Activated CD4-positive, alpha-beta T cell treated with anti-CD3 and anti-CD28 coated beads, Interleukin-2, amount 10 ng/mL, durations not matched to agents 7 days and 5 days (primary cell): ENCODE measurements around the gene PTPRM. TPM values are rescaled to one million over a fixed set of nuclear protein-coding genes. Genes with fewer than 3 reads are reported as not detected.

Source experiments
- CTCF ChIA-PET: fragments of 350-600 bp; sonication (Branson Sonifier 250); formaldehyde crosslinking; loops from one replicate; lab custom pipeline; 2021; ENCODE audit warnings: antibody characterized with exemption; lab: Charles Lee
- POLR2A ChIA-PET: fragments of 350-600 bp; sonication (Branson Sonifier 250); formaldehyde crosslinking; loops from one replicate; lab custom pipeline; 2021; ENCODE audit warnings: antibody characterized with exemption; lab: Charles Lee
- DNase-seq: peaks from one replicate; pipeline ENCODE4 v3.0.0-alpha.2; 2020
- H3K27ac Mint-ChIP-seq: one replicate; pipeline ENCODE4 v1.8.0; 2021; ENCODE audit warnings: mild to moderate bottlenecking, moderate library complexity, mixed read lengths
- H3K27me3 Mint-ChIP-seq: one replicate; pipeline ENCODE4 v1.8.0; 2021; ENCODE audit warnings: mixed read lengths
- H3K36me3 Mint-ChIP-seq: one replicate; pipeline ENCODE4 v1.8.0; 2021; ENCODE audit warnings: low read depth, mixed read lengths
- H3K4me1 Mint-ChIP-seq: one replicate; pipeline ENCODE4 v1.8.0; 2021; ENCODE audit warnings: mixed read lengths
- H3K4me3 Mint-ChIP-seq: one replicate; pipeline ENCODE4 v1.8.0; 2021; ENCODE audit warnings: mild to moderate bottlenecking, moderate library complexity, mixed read lengths
- H3K9me3 Mint-ChIP-seq: one replicate; pipeline ENCODE4 v1.8.0; 2021; ENCODE audit warnings: mixed read lengths
- total RNA-seq, 2 experiments: library from RNA; stranded (reverse); gene quantifications; one replicate each; pipeline ENCODE4 v1.2.3, GENCODE V29; 2021

The PTPRM gene
- total RNA-seq, 2 experiments from 2014 or later = 5.1 to 10.5 TPM

DNA sequence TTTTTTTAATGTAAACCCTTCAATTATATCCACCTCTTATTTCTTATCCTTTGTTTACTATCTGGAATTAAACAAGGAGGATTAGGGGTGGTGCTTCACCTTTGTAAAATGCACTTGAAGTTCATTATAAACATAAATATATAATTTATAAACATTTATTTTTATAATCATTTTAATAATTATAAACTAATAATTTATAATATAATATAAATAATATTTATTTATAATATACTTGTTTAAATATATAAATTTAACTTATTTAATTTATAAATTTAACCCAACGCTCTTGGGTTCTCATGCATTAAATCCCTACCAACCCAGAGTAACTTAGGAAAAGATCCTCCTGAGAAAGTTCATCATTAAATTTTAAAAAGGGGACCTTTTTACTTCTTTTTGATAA lies 452.5 kb downstream of the PTPRM start:
- POLR2A ChIA-PET = no interaction called here
- H3K27me3 Mint-ChIP-seq = no peaks in the 10 kb centered on the region

DNA sequence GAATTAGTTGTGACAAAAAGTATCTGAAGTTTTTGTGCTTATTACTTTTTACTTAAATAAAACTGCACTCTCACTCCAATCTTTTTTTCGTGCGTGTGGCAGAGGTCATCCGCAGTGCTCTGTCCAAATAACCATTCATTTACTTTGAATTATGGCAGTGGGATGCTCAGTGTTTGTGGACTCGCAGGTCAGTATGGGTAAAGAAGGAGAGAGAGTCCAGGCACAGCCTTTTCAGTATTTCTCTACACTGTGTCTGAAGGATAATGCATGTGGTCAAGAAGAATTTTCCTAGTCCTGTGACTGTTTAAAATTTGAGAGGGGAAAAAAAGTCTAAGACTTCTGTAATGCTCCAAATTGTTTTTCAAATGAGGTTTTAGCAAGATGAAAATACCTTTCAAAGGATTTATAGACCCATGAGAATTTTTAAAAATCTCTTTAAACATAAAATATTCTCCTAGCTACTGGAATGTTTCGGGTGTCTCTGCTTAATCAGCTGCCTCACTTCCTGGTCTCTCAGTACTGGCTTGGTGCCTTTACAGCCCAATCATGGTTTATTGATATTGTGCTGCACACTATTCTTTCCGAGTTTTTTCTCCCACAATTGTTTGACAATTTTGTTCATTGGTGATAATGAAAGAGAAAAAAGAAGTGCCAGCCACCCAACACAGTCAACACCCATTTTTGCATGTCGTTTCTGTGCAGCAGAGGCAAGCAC lies 453.2 kb downstream of the PTPRM start:
- H3K4me3 Mint-ChIP-seq = no peak overlapping the region
- no peak overlapping the region for H3K27ac Mint-ChIP-seq
- no peaks in the 10 kb centered on the region for H3K36me3 Mint-ChIP-seq
- CTCF ChIA-PET = no interaction called here
- H3K27me3 Mint-ChIP-seq = no peaks in the 10 kb centered on the region
- POLR2A ChIA-PET = no interaction called here
- DNase-seq = no peak
- H3K4me1 Mint-ChIP-seq = no peaks in the 10 kb centered on the region
- H3K9me3 Mint-ChIP-seq = no peaks in the 10 kb centered on the region

More for the DNA sequence above, 452.5 kb downstream of the PTPRM start:
- no peaks in the 10 kb centered on the region for H3K36me3 Mint-ChIP-seq
- no peaks in the 10 kb centered on the region for H3K9me3 Mint-ChIP-seq
- CTCF ChIA-PET = no interaction called here
- H3K4me3 Mint-ChIP-seq = no peak overlapping the region
- DNase-seq = no peak
- H3K4me1 Mint-ChIP-seq = no peaks in the 10 kb centered on the region
- H3K27ac Mint-ChIP-seq = no peak overlapping the region

- ChIA-PET POLR2A (no interaction called here), CTCF (no interaction called here)
- Mint-ChIP-seq H3K4me1 (no peaks in the 10 kb centered on the region), H3K27ac (no peak overlapping the region), H3K36me3 (no peaks in the 10 kb centered on the region), H3K9me3 (no peaks in the 10 kb centered on the region), H3K27me3 (no peaks in the 10 kb centered on the region), H3K4me3 (no peak overlapping the region)
- no peak for DNase-seq
Measured at GRCh38 chr18:8029061-8029460, 461.9 kb downstream of the PTPRM start.

GRCh38 chr18:8029731-8030130 lies 462.6 kb downstream of the PTPRM start:
- Mint-ChIP-seq H3K27ac (no peak overlapping the region), H3K4me1 (no peaks in the 10 kb centered on the region), H3K4me3 (no peak overlapping the region), H3K27me3 (no peaks in the 10 kb centered on the region), H3K36me3 (no peaks in the 10 kb centered on the region), H3K9me3 (peaks cover 2% of the 10 kb centered on the region)
- ChIA-PET POLR2A (no interaction called here), CTCF (no interaction called here)
- DNase-seq = no peak

- H3K27ac Mint-ChIP-seq = no peak overlapping the region
- H3K9me3 Mint-ChIP-seq = peaks cover 2% of the 10 kb centered on the region
- no peaks in the 10 kb centered on the region for H3K27me3 Mint-ChIP-seq
- H3K4me3 Mint-ChIP-seq = no peak overlapping the region
- CTCF ChIA-PET = no interaction called here
- H3K4me1 Mint-ChIP-seq = no peaks in the 10 kb centered on the region
- no peaks in the 10 kb centered on the region for H3K36me3 Mint-ChIP-seq
- DNase-seq = no peak
- POLR2A ChIA-PET = no interaction called here
Measured at GRCh38 chr18:8030201-8030600, 463.1 kb downstream of the PTPRM start.

GRCh38 chr18:8031496-8031895 lies 464.4 kb downstream of the PTPRM start:
- no peaks in the 10 kb centered on the region for H3K27me3 Mint-ChIP-seq
- H3K4me1 Mint-ChIP-seq = no peaks in the 10 kb centered on the region
- no peak overlapping the region for H3K27ac Mint-ChIP-seq
- POLR2A ChIA-PET = no interaction called here
- H3K36me3 Mint-ChIP-seq = no peaks in the 10 kb centered on the region
- H3K4me3 Mint-ChIP-seq = no peak overlapping the region
- CTCF ChIA-PET = no interaction called here
- DNase-seq = no peak
- H3K9me3 Mint-ChIP-seq = peaks cover 2% of the 10 kb centered on the region

- no peak for DNase-seq
- Mint-ChIP-seq H3K27me3 (no peaks in the 10 kb centered on the region), H3K4me1 (peaks cover 2% of the 10 kb centered on the region), H3K36me3 (no peaks in the 10 kb centered on the region), H3K4me3 (no peak overlapping the region), H3K27ac (no peak overlapping the region), H3K9me3 (peaks cover 2% of the 10 kb centered on the region)
- POLR2A ChIA-PET = no interaction called here
- CTCF ChIA-PET = no interaction called here
Measured at GRCh38 chr18:8034674-8035073, 467.6 kb downstream of the PTPRM start.

DNA sequence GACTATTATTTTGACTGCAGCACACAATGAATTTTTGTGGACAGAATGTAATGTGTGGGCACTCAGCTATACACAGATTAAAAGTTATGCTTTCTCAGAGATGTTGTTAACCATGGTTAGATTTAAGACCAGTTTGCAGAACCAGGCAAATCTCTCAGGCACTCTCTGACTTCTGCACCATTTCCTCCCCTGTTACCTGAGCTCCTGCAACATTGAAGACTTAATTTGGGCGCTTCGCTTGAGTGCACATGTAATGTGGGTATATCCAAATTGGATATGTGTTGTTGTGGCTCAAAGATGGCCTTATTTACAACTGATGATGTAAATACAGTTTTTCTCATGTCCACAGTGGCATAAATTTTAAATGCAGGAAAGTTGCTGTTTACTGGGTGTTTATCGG lies 469.4 kb downstream of the PTPRM start:
- no peak for DNase-seq
- POLR2A ChIA-PET = no interaction called here
- Mint-ChIP-seq H3K27me3 (no peaks in the 10 kb centered on the region), H3K36me3 (no peaks in the 10 kb centered on the region), H3K27ac (no peak overlapping the region), H3K4me1 (peaks cover 2% of the 10 kb centered on the region), H3K9me3 (peaks cover 2% of the 10 kb centered on the region), H3K4me3 (no peak overlapping the region)
- CTCF ChIA-PET = no interaction called here

DNA sequence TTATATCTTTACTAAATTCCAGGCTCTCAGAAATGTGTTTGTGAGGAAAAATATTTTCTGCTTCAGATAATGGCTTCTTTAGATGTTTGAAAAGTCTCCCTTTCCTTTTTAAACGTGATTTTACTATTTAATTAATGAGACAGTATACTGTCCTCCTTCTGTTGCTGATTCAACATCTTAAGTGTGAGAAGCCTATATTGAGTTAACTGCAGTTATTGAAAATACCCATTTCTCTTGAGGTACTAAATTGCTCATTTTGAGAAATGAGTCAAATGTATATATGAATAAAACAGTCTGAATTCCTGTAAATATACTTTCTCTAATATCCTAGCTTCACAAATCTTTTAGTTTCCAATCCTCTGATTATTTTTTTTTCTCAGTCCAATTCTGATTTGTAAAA lies 470.2 kb downstream of the PTPRM start:
- POLR2A ChIA-PET = no interaction called here
- Mint-ChIP-seq H3K4me3 (no peak overlapping the region), H3K4me1 (peaks cover 2% of the 10 kb centered on the region), H3K27ac (no peak overlapping the region), H3K36me3 (no peaks in the 10 kb centered on the region), H3K9me3 (peaks cover 2% of the 10 kb centered on the region), H3K27me3 (no peaks in the 10 kb centered on the region)
- DNase-seq = no peak
- CTCF ChIA-PET = no interaction called here

GRCh38 chr18:8040021-8040420 lies 472.9 kb downstream of the PTPRM start:
- Mint-ChIP-seq H3K4me3 (no peak overlapping the region), H3K27ac (no peak overlapping the region), H3K4me1 (peaks cover 2% of the 10 kb centered on the region), H3K36me3 (no peaks in the 10 kb centered on the region), H3K27me3 (no peaks in the 10 kb centered on the region), H3K9me3 (no peaks in the 10 kb centered on the region)
- no peak for DNase-seq
- ChIA-PET CTCF (no interaction called here), POLR2A (no interaction called here)

DNA sequence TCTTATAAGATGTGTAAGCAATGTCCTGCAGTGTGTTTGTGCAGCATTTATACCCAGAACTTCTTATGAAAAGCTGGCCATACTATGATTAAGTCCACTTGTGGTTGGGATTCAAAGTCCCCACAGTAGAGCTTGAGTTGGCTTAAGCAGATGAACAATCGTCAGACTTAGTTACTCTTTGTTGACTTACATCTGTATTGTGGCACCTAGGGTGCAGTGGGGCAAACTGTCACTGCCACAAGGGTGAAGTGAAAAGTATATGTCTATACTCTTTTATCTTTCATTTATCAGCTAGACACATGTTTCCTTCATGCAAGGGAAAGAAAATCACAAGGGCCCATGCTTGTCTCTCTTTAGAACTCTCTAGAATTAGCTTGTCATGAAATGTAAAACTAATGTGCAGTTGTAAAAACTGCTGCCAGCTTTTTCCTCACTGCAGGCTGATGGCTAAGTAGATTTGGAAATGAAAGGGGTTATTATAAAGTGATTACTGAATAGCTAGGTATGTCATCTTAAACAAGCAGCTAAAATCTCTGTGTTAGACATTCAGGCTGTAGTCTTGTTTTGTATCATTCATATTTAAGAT lies 474.5 kb downstream of the PTPRM start:
- ChIA-PET POLR2A (no interaction called here), CTCF (no interaction called here)
- no peaks in the 10 kb centered on the region for H3K27me3 Mint-ChIP-seq
- H3K9me3 Mint-ChIP-seq = no peaks in the 10 kb centered on the region
- peaks cover 9% of the 10 kb centered on the region for H3K4me1 Mint-ChIP-seq
- DNase-seq = no peak
- no peaks in the 10 kb centered on the region for H3K36me3 Mint-ChIP-seq
- H3K27ac Mint-ChIP-seq = no peak overlapping the region
- H3K4me3 Mint-ChIP-seq = no peak overlapping the region

DNA sequence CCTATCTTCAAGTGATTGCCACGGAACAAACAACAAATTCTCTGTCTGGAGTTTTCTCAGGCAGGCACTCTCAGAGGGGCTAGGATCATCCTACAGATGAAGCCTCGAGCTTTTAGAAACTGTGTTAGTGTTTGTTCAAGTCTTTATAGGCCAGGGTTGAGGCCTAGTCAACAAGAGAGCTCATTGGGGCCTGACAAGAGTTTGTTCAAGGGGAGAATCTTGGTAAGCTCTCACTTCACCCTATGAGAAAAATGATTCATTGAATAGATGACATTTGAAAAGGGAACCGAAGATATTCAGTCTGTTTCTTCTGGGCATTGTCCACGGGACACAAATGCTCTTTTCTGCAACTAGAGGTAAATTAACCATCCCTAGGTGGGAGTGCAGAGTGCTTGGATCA lies 476.9 kb downstream of the PTPRM start:
- Mint-ChIP-seq H3K9me3 (no peaks in the 10 kb centered on the region), H3K27me3 (no peaks in the 10 kb centered on the region), H3K36me3 (no peaks in the 10 kb centered on the region), H3K4me1 (peaks cover 7% of the 10 kb centered on the region), H3K4me3 (no peak overlapping the region), H3K27ac (no peak overlapping the region)
- DNase-seq = no peak
- POLR2A ChIA-PET = no interaction called here
- CTCF ChIA-PET = no interaction called here

- H3K36me3 Mint-ChIP-seq = no peaks in the 10 kb centered on the region
- ChIA-PET CTCF (no interaction called here), POLR2A (no interaction called here)
- H3K4me3 Mint-ChIP-seq = no peak overlapping the region
- H3K27ac Mint-ChIP-seq = no peak overlapping the region
- H3K4me1 Mint-ChIP-seq = peaks cover 10% of the 10 kb centered on the region
- H3K27me3 Mint-ChIP-seq = no peaks in the 10 kb centered on the region
- no peak for DNase-seq
- H3K9me3 Mint-ChIP-seq = no peaks in the 10 kb centered on the region
Measured at GRCh38 chr18:8045160-8045883, 478.2 kb downstream of the PTPRM start.
